Dendritic cell treated with granulocyte-macrophage colony-stimulating factor and Interleukin-4, amounts not matched to agents 40 ng/mL and 50 ng/mL, for 4 days (primary cell): ENCODE measurements around the gene CAVIN3.

Experiments used
- H3K27ac Mint-ChIP-seq: one replicate; pipeline ENCODE4 v1.8.0; 2022; ENCODE audit warnings: mild to moderate bottlenecking, mixed read lengths
- H3K27me3 Mint-ChIP-seq: one replicate; pipeline ENCODE4 v1.8.0; 2022; ENCODE audit warnings: mild to moderate bottlenecking, mixed read lengths
- H3K36me3 Mint-ChIP-seq: one replicate; pipeline ENCODE4 v1.8.0; 2022; ENCODE audit warnings: low read depth, mixed read lengths
- H3K4me1 Mint-ChIP-seq: one replicate; pipeline ENCODE4 v1.8.0; 2022; ENCODE audit warnings: low read depth, mixed read lengths
- H3K4me3 Mint-ChIP-seq: one replicate; pipeline ENCODE4 v1.8.0; 2022; ENCODE audit warnings: mild to moderate bottlenecking, moderate library complexity, mixed read lengths
- H3K9me3 Mint-ChIP-seq: one replicate; pipeline ENCODE4 v1.8.0; 2022; ENCODE audit warnings: mixed read lengths
- intact Hi-C: fragments of 100-400 bp; cut with micrococcal nuclease; formaldehyde crosslinking; loops from one replicate; pipeline ENCODE4 v1.15.0; 2022

CAVIN3 gene

DNA sequence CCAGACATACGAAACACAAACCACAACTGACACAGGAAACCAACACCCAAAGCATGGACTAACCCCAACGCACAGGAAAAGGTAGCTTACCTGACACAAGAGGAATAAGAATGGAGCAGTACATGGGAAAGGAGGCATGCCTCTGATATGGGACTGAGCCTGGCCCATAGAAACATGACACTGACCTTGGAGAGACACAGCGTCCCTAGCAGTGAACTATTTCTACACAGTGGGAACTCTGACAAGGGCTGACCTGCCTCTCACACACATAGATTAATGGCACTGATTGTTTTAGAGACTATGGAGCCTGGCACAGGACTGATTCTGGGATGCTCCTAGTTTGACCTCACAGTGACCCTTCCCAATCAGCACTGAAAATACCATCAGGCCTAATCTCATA lies 48.7 kb downstream of the CAVIN3 start:
- no peak overlapping the region for H3K27ac Mint-ChIP-seq
- H3K4me3 Mint-ChIP-seq, result no peak overlapping the region
- no peaks in the 10 kb centered on the region for H3K9me3 Mint-ChIP-seq
- peaks cover 57% of the 10 kb centered on the region for H3K27me3 Mint-ChIP-seq
- intact Hi-C loops, result no loop called here
- H3K36me3 Mint-ChIP-seq, result no peaks in the 10 kb centered on the region
- peaks cover 16% of the 10 kb centered on the region for H3K4me1 Mint-ChIP-seq

DNA sequence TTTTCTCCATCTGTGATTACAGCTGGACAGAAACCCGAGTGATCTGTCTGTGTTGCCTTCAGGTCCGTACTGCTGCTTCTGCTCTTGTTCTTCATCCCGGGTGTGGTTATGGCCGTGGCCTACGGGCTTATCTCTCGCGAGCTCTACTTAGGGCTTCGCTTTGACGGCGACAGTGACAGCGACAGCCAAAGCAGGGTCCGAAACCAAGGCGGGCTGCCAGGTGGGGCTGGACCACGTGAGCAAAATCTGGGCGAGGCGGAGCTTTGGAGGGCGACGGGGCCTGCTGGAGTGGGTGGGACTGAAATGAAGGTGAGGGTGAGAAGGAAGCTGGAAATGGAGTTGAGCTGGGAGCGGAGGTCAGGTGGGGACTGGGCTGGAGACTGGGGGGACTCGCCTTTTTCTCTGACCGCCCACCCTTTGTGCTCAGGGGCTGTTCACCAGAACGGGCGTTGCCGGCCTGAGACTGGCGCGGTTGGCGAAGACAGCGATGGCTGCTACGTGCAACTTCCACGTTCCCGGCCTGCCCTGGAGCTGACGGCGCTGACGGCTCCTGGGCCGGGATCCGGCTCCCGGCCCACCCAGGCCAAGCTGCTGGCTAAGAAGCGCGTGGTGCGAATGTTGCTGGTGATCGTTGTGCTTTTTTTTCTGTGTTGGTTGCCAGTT lies 49.6 kb downstream of the CAVIN3 start:
- peaks cover 16% of the 10 kb centered on the region for H3K4me1 Mint-ChIP-seq
- H3K36me3 Mint-ChIP-seq, result no peaks in the 10 kb centered on the region
- peak overlapping the region; percentile 68 for H3K4me3 Mint-ChIP-seq
- no peaks in the 10 kb centered on the region for H3K9me3 Mint-ChIP-seq
- peaks cover 56% of the 10 kb centered on the region for H3K27me3 Mint-ChIP-seq
- intact Hi-C loops, result loop anchor here (1.0 kb wide), 1 partner anchor 11 kb away; the partner anchor contains the start of gene CCKBR
- no peak overlapping the region for H3K27ac Mint-ChIP-seq

DNA sequence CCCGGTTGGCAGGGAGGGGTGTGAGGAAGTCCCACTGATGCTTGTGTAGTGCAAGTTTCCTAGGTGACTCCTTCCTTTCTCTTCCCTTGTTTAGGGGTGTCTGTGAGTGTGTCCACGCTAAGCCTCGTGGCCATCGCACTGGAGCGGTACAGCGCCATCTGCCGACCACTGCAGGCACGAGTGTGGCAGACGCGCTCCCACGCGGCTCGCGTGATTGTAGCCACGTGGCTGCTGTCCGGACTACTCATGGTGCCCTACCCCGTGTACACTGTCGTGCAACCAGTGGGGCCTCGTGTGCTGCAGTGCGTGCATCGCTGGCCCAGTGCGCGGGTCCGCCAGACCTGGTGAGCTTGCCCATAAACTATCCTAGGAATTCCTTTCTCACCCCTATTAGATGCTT lies 50.3 kb downstream of the CAVIN3 start:
- Mint-ChIP-seq H3K9me3 (no peaks in the 10 kb centered on the region), H3K36me3 (no peaks in the 10 kb centered on the region), H3K4me3 (no peak overlapping the region), H3K4me1 (peaks cover 16% of the 10 kb centered on the region), H3K27ac (no peak overlapping the region), H3K27me3 (peaks cover 55% of the 10 kb centered on the region)
- intact Hi-C loops, result loop anchor here (1.0 kb wide), 1 partner anchor 11 kb away; the partner anchor contains the start of gene CCKBR
